Measurements from ENCODE around the gene ARHGAP28. TPM values are rescaled to one million over a fixed set of nuclear protein-coding genes. Genes with fewer than 3 reads are reported as not detected.

ARHGAP28 gene
- total RNA-seq, 2 experiments from 2014 or later: not detected

GRCh38 chr18:6785411-6785810, 55.9 kb downstream of the ARHGAP28 start:
- DNase-seq (no peak), ATAC-seq (ENCODE audit: poor library complexity) (no peak)
- Histone ChIP-seq H3K4me1 (ENCODE audit: insufficient read depth, low read length) (no peaks in the 10 kb centered on the region), H3K4me3 (ENCODE audit: low read length) (no peak overlapping the region), H3K9me3 (ENCODE audit: control insufficient read depth in 1 of 2, insufficient read depth in 1 of 2, low read length in 2 of 2) (peaks cover 0 to 12% of the 10 kb centered on the region in 2 experiments), H3K27ac (ENCODE audit: low read depth in 1 of 2, low read length in 2 of 2) (no peak overlapping the region), H3K36me3 (ENCODE audit: insufficient read depth, low read length) (no peaks in the 10 kb centered on the region), H3K27me3 (ENCODE audit: control insufficient read depth in 1 of 2, insufficient read depth in 2 of 2, low read length in 2 of 2) (no peaks in the 10 kb centered on the region)
- H3K4me3 Mint-ChIP-seq: no peak overlapping the region
- TF ChIP-seq, protein P1, sequence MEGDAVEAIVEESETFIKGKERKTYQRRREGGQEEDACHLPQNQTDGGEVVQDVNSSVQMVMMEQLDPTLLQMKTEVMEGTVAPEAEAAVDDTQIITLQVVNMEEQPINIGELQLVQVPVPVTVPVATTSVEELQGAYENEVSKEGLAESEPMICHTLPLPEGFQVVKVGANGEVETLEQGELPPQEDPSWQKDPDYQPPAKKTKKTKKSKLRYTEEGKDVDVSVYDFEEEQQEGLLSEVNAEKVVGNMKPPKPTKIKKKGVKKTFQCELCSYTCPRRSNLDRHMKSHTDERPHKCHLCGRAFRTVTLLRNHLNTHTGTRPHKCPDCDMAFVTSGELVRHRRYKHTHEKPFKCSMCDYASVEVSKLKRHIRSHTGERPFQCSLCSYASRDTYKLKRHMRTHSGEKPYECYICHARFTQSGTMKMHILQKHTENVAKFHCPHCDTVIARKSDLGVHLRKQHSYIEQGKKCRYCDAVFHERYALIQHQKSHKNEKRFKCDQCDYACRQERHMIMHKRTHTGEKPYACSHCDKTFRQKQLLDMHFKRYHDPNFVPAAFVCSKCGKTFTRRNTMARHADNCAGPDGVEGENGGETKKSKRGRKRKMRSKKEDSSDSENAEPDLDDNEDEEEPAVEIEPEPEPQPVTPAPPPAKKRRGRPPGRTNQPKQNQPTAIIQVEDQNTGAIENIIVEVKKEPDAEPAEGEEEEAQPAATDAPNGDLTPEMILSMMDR (IDR thresholded peaks at IDR 0.05): no peak
- no peaks in the 10 kb centered on the region for H3K4me1 Mint-ChIP-seq (ENCODE audit: low read depth)
- intact Hi-C loops (cut with DNase I, micrococcal nuclease): loop anchor here in 1 of 2 experiments (10.0 kb wide), 1 partner anchor 59 kb away; no protein-coding TSS in a partner anchor
- no peaks in the 10 kb centered on the region for H3K36me3 Mint-ChIP-seq (ENCODE audit: low read depth)
- H3K9me3 Mint-ChIP-seq: no peaks in the 10 kb centered on the region
- H3K27me3 Mint-ChIP-seq: no peaks in the 10 kb centered on the region
- CTCF ChIA-PET: no interaction called here
- H3K27ac Mint-ChIP-seq: no peak overlapping the region
- POLR2A ChIA-PET: no interaction called here

DNA sequence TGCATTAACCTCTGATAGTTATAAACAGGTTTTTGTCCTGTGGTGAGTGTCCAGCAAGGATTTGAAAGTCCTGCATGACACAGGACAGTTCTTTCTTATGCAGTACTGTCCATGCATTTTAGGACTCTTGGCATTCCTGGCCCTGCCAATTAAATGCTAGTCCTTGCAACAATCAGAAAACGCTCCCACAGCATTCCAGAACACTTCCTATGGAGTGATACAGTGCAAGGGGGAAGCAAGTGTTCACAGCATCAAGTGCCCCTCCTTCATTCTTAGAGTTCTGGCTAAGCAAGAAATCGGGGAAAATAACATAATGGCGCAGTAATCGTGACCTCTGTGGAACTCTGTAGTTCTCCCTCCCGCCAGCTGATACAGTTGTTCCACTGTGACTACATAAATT, 62.9 kb downstream of the ARHGAP28 start:
- CTCF ChIA-PET: no interaction called here
- H3K4me3 Mint-ChIP-seq: no peak overlapping the region
- DNase-seq (no peak), ATAC-seq (ENCODE audit: poor library complexity) (no peak)
- H3K36me3 Mint-ChIP-seq (ENCODE audit: low read depth): no peaks in the 10 kb centered on the region
- intact Hi-C loops (cut with DNase I, micrococcal nuclease): no loop called here
- Histone ChIP-seq H3K4me3 (ENCODE audit: low read length) (no peak overlapping the region), H3K27ac (ENCODE audit: low read depth in 1 of 2, low read length in 2 of 2) (no peak overlapping the region), H3K9me3 (ENCODE audit: control insufficient read depth in 1 of 2, insufficient read depth in 1 of 2, low read length in 2 of 2) (peaks cover 0 to 8% of the 10 kb centered on the region in 2 experiments), H3K36me3 (ENCODE audit: insufficient read depth, low read length) (no peaks in the 10 kb centered on the region), H3K27me3 (ENCODE audit: control insufficient read depth in 1 of 2, insufficient read depth in 2 of 2, low read length in 2 of 2) (no peaks in the 10 kb centered on the region), H3K4me1 (ENCODE audit: insufficient read depth, low read length) (no peaks in the 10 kb centered on the region)
- no peak overlapping the region for H3K27ac Mint-ChIP-seq
- H3K9me3 Mint-ChIP-seq: no peaks in the 10 kb centered on the region
- TF ChIP-seq, protein P1 (IDR thresholded peaks at IDR 0.05): no peak
- H3K27me3 Mint-ChIP-seq: no peaks in the 10 kb centered on the region
- POLR2A ChIA-PET: no interaction called here
- no peaks in the 10 kb centered on the region for H3K4me1 Mint-ChIP-seq (ENCODE audit: low read depth)

DNA sequence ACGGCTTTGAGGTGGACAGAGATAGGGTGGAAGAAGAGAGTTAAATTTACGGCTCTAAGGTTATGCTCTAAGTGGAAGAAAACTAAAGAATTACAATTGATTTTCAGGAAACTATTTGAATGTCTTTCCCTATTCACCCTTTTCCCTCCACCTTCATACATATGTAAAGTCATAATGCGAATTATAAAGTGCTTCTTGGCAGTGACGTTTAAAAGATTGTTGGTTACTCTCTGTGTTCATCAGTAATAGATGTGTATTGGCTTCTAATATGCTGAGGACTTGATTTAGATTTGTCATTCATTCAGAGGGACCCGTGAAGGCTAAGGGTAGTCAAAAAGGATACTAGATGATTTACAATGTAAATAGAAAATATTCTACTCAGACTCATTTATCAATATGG, 63.9 kb downstream of the ARHGAP28 start:
- no peak overlapping the region for H3K4me3 ChIP-seq (ENCODE audit: low read length)
- no peaks in the 10 kb centered on the region for H3K4me1 Mint-ChIP-seq (ENCODE audit: low read depth)
- ChIA-PET CTCF (no interaction called here), POLR2A (no interaction called here)
- DNase-seq (no peak), ATAC-seq (ENCODE audit: poor library complexity) (no peak)
- no peak overlapping the region for H3K27ac ChIP-seq (ENCODE audit: low read depth in 1 of 2, low read length in 2 of 2)
- no peak overlapping the region for H3K27ac Mint-ChIP-seq
- no peaks in the 10 kb centered on the region for H3K36me3 ChIP-seq (ENCODE audit: insufficient read depth, low read length)
- no peaks in the 10 kb centered on the region for H3K4me1 ChIP-seq (ENCODE audit: insufficient read depth, low read length)
- H3K4me3 Mint-ChIP-seq: no peak overlapping the region
- TF ChIP-seq, protein P1 (IDR thresholded peaks at IDR 0.05): no peak
- H3K36me3 Mint-ChIP-seq (ENCODE audit: low read depth): no peaks in the 10 kb centered on the region
- no peaks in the 10 kb centered on the region for H3K27me3 ChIP-seq (ENCODE audit: control insufficient read depth in 1 of 2, insufficient read depth in 2 of 2, low read length in 2 of 2)
- intact Hi-C loops (cut with DNase I, micrococcal nuclease): no loop called here
- H3K27me3 Mint-ChIP-seq: no peaks in the 10 kb centered on the region
- H3K9me3 Mint-ChIP-seq: no peaks in the 10 kb centered on the region
- H3K9me3 ChIP-seq (ENCODE audit: control insufficient read depth in 1 of 2, insufficient read depth in 1 of 2, low read length in 2 of 2): peaks cover 0 to 12% of the 10 kb centered on the region in 2 experiments
